ENCODE data around the gene CELF6.

CELF6 gene

GRCh38 chr15:72358650-72359171 is 38.8 kb upstream of the CELF6 start:
- Histone ChIP-seq H3K36me3 (peaks cover 16% of the 10 kb centered on the region), H3K27me3 (no peaks in the 10 kb centered on the region), H3K4me1 (ENCODE audit: control insufficient read depth in 1 of 2, insufficient read depth in 1 of 2, low read depth in 1 of 2, low read length in 1 of 2) (peaks cover 27 to 29% of the 10 kb centered on the region in 2 experiments), H3K27ac (no peak overlapping the region), H3K4me3 (ENCODE audit: low read depth in 1 of 2, low read length in 1 of 2) (no peak overlapping the region), H3K9me3 (no peaks in the 10 kb centered on the region)
- no peak for TF ChIP-seq CTCF (IDR thresholded peaks at IDR 0.05)

- TF ChIP-seq CTCF (IDR thresholded peaks at IDR 0.05), result no peak
- Histone ChIP-seq H3K27ac (no peak overlapping the region), H3K4me3 (ENCODE audit: low read depth in 1 of 2, low read length in 1 of 2) (no peak overlapping the region), H3K27me3 (no peaks in the 10 kb centered on the region), H3K4me1 (ENCODE audit: control insufficient read depth in 1 of 2, insufficient read depth in 1 of 2, low read depth in 1 of 2, low read length in 1 of 2) (peaks cover 27 to 29% of the 10 kb centered on the region in 2 experiments), H3K9me3 (no peaks in the 10 kb centered on the region), H3K36me3 (peaks cover 22% of the 10 kb centered on the region)
Observed at GRCh38 chr15:72358121-72358520, 38.2 kb upstream of the CELF6 start.

- TF ChIP-seq CTCF (IDR thresholded peaks at IDR 0.05), result no peak
- Histone ChIP-seq H3K9me3 (no peaks in the 10 kb centered on the region), H3K27ac (no peak overlapping the region), H3K4me3 (ENCODE audit: low read depth in 1 of 2, low read length in 1 of 2) (no peak overlapping the region), H3K27me3 (no peaks in the 10 kb centered on the region), H3K36me3 (peaks cover 56% of the 10 kb centered on the region), H3K4me1 (ENCODE audit: control insufficient read depth in 1 of 2, insufficient read depth in 1 of 2, low read depth in 1 of 2, low read length in 1 of 2) (peaks cover 24 to 25% of the 10 kb centered on the region in 2 experiments)
Observed at GRCh38 chr15:72354496-72354895, 34.5 kb upstream of the CELF6 start.

GRCh38 chr15:72353266-72353665 is 33.3 kb upstream of the CELF6 start:
- Histone ChIP-seq H3K4me3 (ENCODE audit: low read depth in 1 of 2, low read length in 1 of 2) (no peak overlapping the region), H3K27ac (no peak overlapping the region), H3K27me3 (no peaks in the 10 kb centered on the region), H3K4me1 (ENCODE audit: control insufficient read depth in 1 of 2, insufficient read depth in 1 of 2, low read depth in 1 of 2, low read length in 1 of 2) (peaks cover 24 to 25% of the 10 kb centered on the region in 2 experiments), H3K9me3 (no peaks in the 10 kb centered on the region), H3K36me3 (peaks cover 69% of the 10 kb centered on the region)
- no peak for TF ChIP-seq CTCF (IDR thresholded peaks at IDR 0.05)

- TF ChIP-seq CTCF (IDR thresholded peaks at IDR 0.05), result no peak
- Histone ChIP-seq H3K4me3 (ENCODE audit: low read depth in 1 of 2, low read length in 1 of 2) (no peak overlapping the region), H3K9me3 (no peaks in the 10 kb centered on the region), H3K4me1 (ENCODE audit: control insufficient read depth in 1 of 2, insufficient read depth in 1 of 2, low read depth in 1 of 2, low read length in 1 of 2) (no peaks in the 10 kb centered on the region), H3K27ac (no peak overlapping the region), H3K36me3 (peaks cover 96% of the 10 kb centered on the region), H3K27me3 (no peaks in the 10 kb centered on the region)
Observed at GRCh38 chr15:72345806-72346205, 25.8 kb upstream of the CELF6 start.

GRCh38 chr15:72345280-72345679 is 25.3 kb upstream of the CELF6 start:
- Histone ChIP-seq H3K9me3 (no peaks in the 10 kb centered on the region), H3K27me3 (no peaks in the 10 kb centered on the region), H3K4me3 (ENCODE audit: low read depth in 1 of 2, low read length in 1 of 2) (no peak overlapping the region), H3K27ac (no peak overlapping the region), H3K4me1 (ENCODE audit: control insufficient read depth in 1 of 2, insufficient read depth in 1 of 2, low read depth in 1 of 2, low read length in 1 of 2) (no peaks in the 10 kb centered on the region), H3K36me3 (peaks cover 91% of the 10 kb centered on the region)
- no peak for TF ChIP-seq CTCF (IDR thresholded peaks at IDR 0.05)

All from neutrophil (primary cell).